Right atrium auricular region (tissue), 2 donors: Measurements from ENCODE around the gene UGT8. TPM values are rescaled to one million over a fixed set of nuclear protein-coding genes. Genes with fewer than 3 reads are reported as not detected.
"Not testable (repeated sequence)": the region's sequence is repeated elsewhere in the genome, so short reads cannot be mapped to it uniquely, and the experiment has no call there.

ENCODE experiments used
- DNase-seq: peaks from one replicate; pipeline ENCODE4 v3.0.0-alpha.2; 2019; ENCODE audit warnings: low spot score
- H3K27ac ChIP-seq, 2 donors: fragments of 200-600 bp; sonication (generic); 1 replicate in 1 of 2; 2 replicates in 1 of 2; pipeline ENCODE4 v1.5.1; 2016 to 2019
- H3K27me3 ChIP-seq, 2 donors: fragments of 200-600 bp; sonication (generic); one replicate each; pipeline versions ENCODE4 v1.5.1 to v1.6.0; 2017 to 2019
- H3K36me3 ChIP-seq: fragments of 200-600 bp; sonication (generic); one replicate; pipeline ENCODE4 v1.5.1; 2016
- H3K4me1 ChIP-seq, 2 donors: fragments of 200-600 bp; sonication (generic); one replicate each; pipeline versions ENCODE4 v1.5.1 to v1.6.0; 2017 to 2019
- H3K4me3 ChIP-seq, 2 donors: fragments of 200-600 bp; sonication (generic); 1 replicate in 1 of 2; 2 replicates in 1 of 2; pipeline ENCODE4 v1.5.1; 2017 to 2019; ENCODE audit warnings: mild to moderate bottlenecking in 1 of 2, moderate library complexity in 1 of 2
- H3K9me3 ChIP-seq, 2 donors: fragments of 200-600 bp; sonication (generic); one replicate each; pipeline ENCODE4 v1.5.1; 2019
- CTCF ChIP-seq, 2 donors: fragments of 200-600 bp; sonication (generic); IDR thresholded peaks; one replicate each; pipeline ENCODE4 v1.5.1; 2019; ENCODE audit warnings: antibody characterized with exemption in 2 of 2
- total RNA-seq, 2 donors: library from RNA; depleted of rRNA; stranded (reverse); fragments of >200 nt; gene quantifications; one replicate each; pipeline ENCODE4 v1.1.0, GENCODE V29; 2016

Gene UGT8
- total RNA-seq, 2 donors from 2014 or later = 0.11 TPM; not detected in 1

GRCh38 chr4:114668577-114668976 is 70.0 kb downstream of the UGT8 start:
- H3K4me1 ChIP-seq = no peaks in the 10 kb centered on the region
- no peak for TF ChIP-seq CTCF (IDR thresholded peaks at IDR 0.05)
- no peaks in the 10 kb centered on the region for H3K27me3 ChIP-seq
- H3K9me3 ChIP-seq = no peaks in the 10 kb centered on the region
- DNase-seq = no peak
- no peak overlapping the region for H3K4me3 ChIP-seq
- H3K27ac ChIP-seq = no peak overlapping the region
- no peaks in the 10 kb centered on the region for H3K36me3 ChIP-seq

- H3K9me3 ChIP-seq, H3K27me3 ChIP-seq, H3K27ac ChIP-seq, H3K4me3 ChIP-seq, H3K36me3 ChIP-seq, DNase-seq, H3K4me1 ChIP-seq: not testable (repeated sequence)
Observed at GRCh38 chr4:114670733-114671132, 72.1 kb downstream of the UGT8 start.

- Histone ChIP-seq H3K4me3 (no peak overlapping the region), H3K4me1 (no peaks in the 10 kb centered on the region), H3K27me3 (no peaks in the 10 kb centered on the region), H3K36me3 (no peaks in the 10 kb centered on the region), H3K27ac (no peak overlapping the region), H3K9me3 (no peaks in the 10 kb centered on the region)
- no peak for DNase-seq
- no peak for TF ChIP-seq CTCF (IDR thresholded peaks at IDR 0.05)
Observed at GRCh38 chr4:114673306-114673705, 74.7 kb downstream of the UGT8 start.

GRCh38 chr4:114674080-114674479 is 75.5 kb downstream of the UGT8 start:
- TF ChIP-seq CTCF (IDR thresholded peaks at IDR 0.05) = no peak
- Histone ChIP-seq H3K4me1 (no peaks in the 10 kb centered on the region), H3K36me3 (no peaks in the 10 kb centered on the region)

GRCh38 chr4:114677346-114677979 is 78.9 kb downstream of the UGT8 start:
- Histone ChIP-seq H3K4me1 (no peaks in the 10 kb centered on the region), H3K36me3 (no peaks in the 10 kb centered on the region), H3K27me3 (no peaks in the 10 kb centered on the region), H3K9me3 (no peaks in the 10 kb centered on the region), H3K27ac (no peak overlapping the region), H3K4me3 (no peak overlapping the region)
- no peak for DNase-seq
- no peak for TF ChIP-seq CTCF (IDR thresholded peaks at IDR 0.05)

More at GRCh38 chr4:114674080-114674479, 75.5 kb downstream of the UGT8 start:
- H3K9me3 ChIP-seq = no peaks in the 10 kb centered on the region
- no peak overlapping the region for H3K4me3 ChIP-seq
- no peaks in the 10 kb centered on the region for H3K27me3 ChIP-seq
- no peak overlapping the region for H3K27ac ChIP-seq
- no peak for DNase-seq

GRCh38 chr4:114684462-114684861 is 85.9 kb downstream of the UGT8 start:
- Histone ChIP-seq H3K36me3 (no peaks in the 10 kb centered on the region), H3K4me3 (no peak overlapping the region), H3K27me3 (no peaks in the 10 kb centered on the region), H3K27ac (no peak overlapping the region), H3K9me3 (no peaks in the 10 kb centered on the region), H3K4me1 (no peaks in the 10 kb centered on the region)
- no peak for DNase-seq
- TF ChIP-seq CTCF (IDR thresholded peaks at IDR 0.05) = no peak
